ENCODE measurements around the gene HRH2.

DNA sequence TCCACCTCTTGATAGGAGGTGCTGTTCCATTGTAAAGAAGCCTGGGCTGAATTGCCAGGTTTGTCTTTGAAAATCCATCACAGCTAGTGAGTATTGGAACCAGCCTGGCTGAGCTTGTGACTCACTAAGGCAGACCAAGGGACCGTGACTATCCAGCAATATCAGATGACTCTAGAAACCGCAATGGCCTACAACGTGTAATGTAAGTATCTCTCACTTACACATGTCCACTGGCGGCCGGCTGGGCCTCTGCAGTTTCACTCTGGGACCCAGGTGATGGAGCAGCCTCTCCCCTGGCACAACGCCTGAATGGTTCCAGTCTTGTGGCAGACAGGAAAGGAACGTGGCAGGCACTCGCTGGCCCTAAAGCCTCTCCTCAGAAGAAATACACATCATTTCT lies 3.1 kb upstream of the HRH2 start:
- TF ChIP-seq, protein P1, sequence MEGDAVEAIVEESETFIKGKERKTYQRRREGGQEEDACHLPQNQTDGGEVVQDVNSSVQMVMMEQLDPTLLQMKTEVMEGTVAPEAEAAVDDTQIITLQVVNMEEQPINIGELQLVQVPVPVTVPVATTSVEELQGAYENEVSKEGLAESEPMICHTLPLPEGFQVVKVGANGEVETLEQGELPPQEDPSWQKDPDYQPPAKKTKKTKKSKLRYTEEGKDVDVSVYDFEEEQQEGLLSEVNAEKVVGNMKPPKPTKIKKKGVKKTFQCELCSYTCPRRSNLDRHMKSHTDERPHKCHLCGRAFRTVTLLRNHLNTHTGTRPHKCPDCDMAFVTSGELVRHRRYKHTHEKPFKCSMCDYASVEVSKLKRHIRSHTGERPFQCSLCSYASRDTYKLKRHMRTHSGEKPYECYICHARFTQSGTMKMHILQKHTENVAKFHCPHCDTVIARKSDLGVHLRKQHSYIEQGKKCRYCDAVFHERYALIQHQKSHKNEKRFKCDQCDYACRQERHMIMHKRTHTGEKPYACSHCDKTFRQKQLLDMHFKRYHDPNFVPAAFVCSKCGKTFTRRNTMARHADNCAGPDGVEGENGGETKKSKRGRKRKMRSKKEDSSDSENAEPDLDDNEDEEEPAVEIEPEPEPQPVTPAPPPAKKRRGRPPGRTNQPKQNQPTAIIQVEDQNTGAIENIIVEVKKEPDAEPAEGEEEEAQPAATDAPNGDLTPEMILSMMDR (IDR thresholded peaks at IDR 0.05): no peak
- no peak for TF ChIP-seq EZH2 (IDR thresholded peaks at IDR 0.05; ENCODE audit: borderline replicate concordance, insufficient read depth, low read depth, low read length, poor library complexity, severe bottlenecking)
